NCI-H526 (cell line): ENCODE measurements around the gene ATG16L2.

Source experiments
- DNase-seq, 2 experiments: peaks; one replicate each; lab custom pipeline; 2025; lab: John Stamatoyannopoulos, UW

Gene ATG16L2

GRCh38 chr11:72814286-72815109 is at the start of gene ATG16L2:
ATG16L2 (plus strand) TSS chr11:72814411; CDS start chr11:72814446, 35 bp downstream.
- peak; percentile 82 to 96 for DNase-seq

DNA sequence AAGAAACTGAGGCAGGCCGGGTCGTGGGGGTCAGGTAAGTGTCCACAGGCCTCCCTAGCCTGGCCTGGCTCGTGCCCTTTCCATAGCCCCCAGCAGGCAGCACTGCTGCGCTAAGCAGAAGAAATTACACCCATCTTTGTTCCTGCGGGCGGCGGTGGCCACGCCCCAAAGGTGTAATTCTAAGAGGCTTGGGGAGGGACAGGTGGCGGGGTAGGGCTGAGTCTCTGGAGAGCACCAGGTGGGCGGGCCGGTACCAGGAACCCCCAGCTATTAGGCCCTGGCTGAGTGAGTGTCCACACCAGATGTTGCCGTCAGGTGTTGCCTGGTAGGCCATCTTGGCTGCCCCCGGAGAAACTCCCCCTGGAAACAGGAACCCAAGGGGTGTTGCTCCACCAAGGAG is 49.7 kb upstream of the ATG16L2 start:
- DNase-seq: peak; percentile 78 to 93

GRCh38 chr11:72766152-72766902 is 47.9 kb upstream of the ATG16L2 start:
- peak in 1 of 2 experiments; percentile 80 for DNase-seq

DNA sequence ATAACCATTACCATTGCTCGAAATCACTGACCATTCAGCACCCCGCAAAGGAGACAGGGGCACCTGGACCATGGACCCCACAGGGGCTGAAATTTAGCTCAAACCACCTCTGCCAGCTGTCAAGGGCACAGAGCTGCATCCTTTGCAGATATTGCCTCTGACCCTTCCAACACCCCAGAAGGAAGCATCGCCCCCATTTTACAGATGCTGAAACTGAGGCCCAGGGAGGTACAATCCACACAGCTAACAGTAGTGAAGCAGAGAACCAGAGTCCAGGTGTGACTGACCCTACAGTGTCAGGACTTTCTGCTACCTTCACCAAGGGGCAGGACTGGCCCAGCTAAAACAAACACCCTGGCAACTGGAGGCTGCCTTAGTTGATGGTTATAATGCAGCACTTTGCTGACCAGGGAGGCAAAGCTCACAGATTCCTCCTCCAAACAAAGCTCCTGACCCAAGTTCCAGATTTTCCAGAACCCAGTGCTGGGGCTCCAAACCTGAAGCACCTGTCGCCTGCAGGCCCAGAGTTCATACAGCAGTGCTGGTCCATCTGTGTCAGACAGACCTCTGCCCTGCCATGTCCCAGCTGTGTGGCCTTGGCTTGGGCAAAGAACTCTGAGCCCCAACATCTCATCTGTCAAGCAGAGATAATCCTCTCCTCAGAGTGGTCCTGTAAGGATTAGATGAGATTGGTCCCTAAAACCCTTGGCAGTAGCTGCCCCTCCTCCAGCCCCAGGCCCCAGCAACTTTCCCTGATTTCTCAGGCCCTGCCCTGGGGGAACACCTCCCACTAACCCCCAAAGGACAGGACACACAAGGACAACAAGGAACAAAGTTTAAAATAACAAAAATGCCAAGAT is 46.8 kb upstream of the ATG16L2 start:
- no peak for DNase-seq

DNA sequence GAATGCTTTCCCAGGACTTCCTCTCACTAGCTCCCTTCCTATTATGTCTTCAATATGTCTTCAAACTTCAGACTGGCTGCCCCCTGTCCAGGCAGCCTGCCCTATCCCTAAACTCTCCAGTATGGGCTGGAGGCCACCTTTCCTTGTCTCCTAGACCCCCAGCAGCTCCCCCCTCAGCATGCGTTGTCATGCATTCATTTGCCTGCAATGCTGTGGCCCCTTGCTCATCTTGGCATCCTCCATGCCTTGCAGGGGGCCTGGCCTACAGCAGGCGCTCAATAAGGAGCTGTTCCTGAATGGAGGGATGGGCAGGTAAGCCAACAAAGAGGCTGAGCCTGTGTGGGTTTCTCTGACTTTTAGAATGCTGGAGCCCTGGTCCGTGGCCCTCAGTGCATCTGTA is 45.6 kb upstream of the ATG16L2 start:
- DNase-seq: no peak

DNA sequence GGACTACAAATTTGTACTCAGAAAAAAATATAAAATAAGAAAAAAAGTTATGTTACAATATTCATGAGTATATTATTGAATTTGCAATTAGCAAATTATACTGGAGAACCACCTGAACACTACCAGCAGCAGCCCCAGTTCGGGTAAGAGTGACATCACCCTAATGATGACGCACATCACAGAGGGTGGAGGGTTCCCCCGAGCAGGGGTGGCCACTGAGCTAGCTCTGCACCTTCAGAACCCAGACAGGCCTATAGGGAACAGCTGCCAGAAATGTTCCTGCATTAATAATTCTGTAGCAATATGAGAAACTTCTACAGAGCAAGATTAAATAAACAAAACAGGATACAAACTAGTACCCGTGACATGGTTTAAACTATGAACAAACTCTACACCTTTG is 44.5 kb upstream of the ATG16L2 start:
- DNase-seq: no peak

DNA sequence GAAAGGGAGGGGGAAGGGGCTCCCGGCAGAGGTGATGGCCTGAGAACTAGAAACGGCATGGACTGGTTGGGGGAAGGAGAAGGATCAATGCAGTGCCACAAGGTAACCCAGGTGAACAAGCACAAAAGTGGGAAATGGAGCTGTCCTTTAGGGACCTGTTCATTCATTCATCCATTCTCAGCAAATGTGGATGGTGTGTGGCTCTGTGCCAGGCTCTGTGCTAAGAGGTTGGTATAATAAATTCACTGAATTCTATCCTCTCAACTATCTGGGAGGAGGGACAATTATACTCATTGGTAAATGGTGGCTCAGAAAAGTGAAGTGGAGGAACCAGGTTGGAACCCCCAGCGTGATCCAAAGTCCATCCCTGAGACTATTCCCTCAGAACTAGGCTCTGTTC is 43.4 kb upstream of the ATG16L2 start:
- no peak for DNase-seq

DNA sequence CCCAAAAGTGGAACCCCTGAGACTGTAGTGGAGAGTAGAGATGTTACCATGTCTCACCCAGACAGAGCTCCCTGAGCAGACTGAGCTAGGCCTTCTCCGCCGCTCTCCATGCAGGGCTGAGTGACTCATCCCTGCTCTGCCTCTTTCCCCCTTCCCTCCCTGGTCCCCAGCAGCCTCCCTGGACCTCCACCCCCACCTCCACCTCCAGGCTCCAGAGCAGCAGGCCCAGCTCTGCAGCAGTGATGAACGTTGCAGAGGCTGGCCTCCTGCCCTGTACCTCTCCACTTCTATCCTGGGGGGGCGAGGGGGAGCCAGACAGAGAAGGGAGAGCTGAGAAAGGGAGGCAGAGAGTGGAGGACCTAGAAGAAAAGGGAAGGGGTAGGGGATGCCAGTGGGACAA is 42.7 kb upstream of the ATG16L2 start:
- no peak for DNase-seq

DNA sequence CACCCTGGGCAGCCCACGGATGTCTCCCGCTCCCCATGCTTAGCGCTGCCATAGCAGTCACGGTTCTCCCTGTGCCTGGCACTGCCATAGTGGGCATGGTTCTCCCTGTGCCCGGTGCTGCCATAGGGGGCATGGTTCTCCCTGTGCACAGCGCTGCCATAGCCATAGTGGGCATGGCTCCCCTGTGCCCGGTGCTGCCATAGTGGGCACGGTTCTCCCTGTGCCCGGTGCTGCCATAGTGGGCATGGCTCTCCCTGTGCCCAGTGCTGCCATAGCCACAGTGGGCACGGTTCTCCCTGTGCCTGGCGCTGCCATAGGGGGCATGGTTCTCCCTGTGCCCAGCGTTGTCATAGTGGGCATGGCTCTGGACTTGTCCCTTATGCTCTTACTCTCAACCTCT is 42.2 kb upstream of the ATG16L2 start:
- no peak for DNase-seq

DNA sequence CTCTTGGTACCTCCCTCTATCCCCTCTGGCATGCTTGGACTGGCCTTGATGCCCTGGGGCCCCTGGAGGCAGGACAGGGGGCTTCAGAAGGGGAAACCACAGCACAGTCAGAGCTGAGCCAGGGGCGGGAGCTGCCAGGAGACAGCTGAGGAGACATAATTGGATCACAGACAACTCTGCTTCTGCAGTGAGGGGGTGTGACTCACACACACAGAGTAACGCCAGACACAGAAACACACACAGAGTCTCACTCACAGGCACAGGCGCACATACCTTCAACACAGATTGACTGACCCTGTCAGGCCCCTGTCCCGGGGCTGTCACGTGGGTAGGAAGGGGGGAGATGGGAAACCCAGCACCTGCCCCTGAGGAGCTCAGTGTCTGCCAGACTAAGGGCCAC is 40.9 kb upstream of the ATG16L2 start:
- DNase-seq: no peak

- DNase-seq: no peak
These were observed 40.5 kb upstream of the ATG16L2 start for GRCh38 chr11:72773696-72774095.

DNA sequence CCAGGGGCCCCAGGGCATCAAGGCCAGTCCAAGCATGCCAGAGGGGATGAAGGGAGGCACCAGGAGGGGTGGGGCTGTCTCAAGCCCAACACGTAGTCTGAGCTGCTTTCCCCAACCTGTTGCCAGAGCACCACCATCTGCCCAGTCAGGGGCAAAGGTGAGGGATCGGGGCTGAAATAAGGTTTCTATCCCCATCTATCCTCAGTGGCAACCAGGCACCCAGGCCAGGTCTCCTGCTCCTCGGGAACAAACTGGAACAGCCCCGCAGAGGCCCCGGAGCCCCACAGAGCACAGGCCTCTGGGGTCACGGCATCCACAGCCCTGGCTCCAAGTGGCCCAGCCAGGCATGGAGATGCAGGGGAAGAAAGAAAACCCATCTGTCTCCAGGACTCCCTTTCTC is 39.7 kb upstream of the ATG16L2 start:
- no peak for DNase-seq

DNA sequence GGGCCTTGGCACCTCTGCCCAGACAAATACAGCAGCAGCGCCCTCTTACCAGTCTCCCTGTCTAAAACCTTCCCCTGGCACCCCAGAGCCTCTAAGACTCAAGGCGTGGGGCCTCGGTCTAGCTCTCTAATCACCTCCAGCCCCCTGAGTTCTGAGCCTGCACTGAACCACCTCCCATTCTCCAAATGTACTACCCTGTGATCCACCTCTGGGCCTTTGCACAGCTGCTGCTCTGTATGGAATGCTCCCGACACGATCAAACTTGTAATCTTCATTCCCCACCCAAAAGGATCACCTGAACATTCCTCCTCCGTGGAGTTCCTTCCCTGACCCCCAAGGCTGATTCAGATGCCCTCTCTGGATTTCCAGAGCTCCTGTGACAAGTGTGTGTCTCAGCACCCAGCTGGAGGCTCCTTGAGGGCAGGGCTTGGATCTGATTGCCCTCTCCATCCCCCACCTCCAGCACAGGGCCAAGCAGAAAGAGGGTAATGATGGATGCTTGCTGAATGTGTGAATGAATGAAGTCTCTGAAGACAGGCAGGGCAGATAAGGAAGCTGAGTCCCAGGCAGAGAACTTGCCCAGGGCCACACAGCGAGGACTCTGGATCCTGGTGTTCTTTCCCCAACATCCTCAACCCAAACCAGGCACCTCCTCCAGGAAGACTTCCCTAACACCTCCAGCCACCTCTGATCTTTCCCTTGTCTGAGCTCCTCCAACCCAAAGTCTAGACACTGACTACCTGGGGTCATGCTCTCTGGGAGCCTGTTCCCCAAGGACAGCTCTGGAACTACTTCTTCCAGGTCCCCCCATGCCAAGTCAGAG is 38.7 kb upstream of the ATG16L2 start:
- no peak for DNase-seq

DNA sequence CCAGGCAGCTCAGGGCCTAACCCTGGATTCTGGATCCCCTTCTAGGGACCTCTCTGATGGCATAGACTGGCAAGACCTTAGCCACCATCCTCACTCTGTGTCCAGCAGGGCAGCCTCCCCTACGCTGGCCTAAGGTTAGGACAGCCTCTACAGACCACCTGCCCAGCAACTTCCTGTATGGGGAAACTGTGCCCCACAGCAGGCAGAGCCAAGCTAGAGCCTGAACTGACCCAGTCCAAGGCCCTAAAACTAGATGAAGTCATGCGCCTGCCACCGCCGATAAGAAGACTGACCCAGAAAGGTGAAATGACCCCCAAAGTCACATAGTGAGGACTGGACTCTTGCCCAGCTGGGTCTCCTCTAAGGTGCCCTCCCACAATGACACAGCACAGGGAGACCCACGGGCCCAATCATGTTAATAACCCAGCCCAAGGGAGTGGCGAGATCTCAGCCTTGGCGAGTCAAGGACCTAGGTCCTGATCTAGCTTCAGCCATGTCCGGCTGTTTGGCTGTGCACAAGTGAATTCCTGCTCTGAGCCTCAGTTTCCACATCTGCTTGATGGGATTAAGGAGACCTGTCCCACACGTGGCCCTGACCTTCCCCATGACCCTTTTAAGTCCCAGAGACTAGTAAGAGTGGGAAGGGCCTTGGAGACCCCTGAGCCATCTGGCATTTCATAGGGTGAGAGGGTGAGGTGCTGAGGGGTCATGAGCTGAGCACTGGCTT is 37.9 kb upstream of the ATG16L2 start:
- DNase-seq: no peak

- no peak for DNase-seq
These were observed 37.1 kb upstream of the ATG16L2 start for GRCh38 chr11:72776844-72777754.

DNA sequence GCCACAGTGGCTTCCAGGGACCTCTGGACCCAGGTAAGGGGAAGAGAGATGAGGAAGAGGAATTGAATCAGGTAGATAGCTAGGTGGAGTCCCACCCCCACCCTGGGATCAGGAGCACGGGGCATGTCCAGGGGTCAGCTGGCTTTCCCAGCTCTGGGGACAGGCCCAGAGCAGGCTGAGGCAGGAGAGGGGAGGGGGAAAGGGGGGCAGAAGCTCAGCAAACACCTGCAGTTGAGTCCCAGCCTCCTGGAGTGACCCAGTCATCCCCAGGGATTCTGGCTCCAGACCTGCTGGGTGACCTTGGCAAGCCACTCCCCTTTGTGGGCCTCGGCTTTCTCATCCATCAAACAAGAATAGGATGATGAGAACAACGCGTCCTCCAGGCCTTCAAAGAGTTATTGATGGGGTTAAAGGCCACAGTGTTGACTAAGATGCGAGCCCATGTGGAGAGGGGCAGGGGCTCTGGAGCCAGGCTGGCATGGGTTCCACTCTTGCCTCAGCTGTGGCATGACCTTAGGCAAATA is 36.4 kb upstream of the ATG16L2 start:
- peak in 1 of 2 experiments; percentile 68 for DNase-seq

DNA sequence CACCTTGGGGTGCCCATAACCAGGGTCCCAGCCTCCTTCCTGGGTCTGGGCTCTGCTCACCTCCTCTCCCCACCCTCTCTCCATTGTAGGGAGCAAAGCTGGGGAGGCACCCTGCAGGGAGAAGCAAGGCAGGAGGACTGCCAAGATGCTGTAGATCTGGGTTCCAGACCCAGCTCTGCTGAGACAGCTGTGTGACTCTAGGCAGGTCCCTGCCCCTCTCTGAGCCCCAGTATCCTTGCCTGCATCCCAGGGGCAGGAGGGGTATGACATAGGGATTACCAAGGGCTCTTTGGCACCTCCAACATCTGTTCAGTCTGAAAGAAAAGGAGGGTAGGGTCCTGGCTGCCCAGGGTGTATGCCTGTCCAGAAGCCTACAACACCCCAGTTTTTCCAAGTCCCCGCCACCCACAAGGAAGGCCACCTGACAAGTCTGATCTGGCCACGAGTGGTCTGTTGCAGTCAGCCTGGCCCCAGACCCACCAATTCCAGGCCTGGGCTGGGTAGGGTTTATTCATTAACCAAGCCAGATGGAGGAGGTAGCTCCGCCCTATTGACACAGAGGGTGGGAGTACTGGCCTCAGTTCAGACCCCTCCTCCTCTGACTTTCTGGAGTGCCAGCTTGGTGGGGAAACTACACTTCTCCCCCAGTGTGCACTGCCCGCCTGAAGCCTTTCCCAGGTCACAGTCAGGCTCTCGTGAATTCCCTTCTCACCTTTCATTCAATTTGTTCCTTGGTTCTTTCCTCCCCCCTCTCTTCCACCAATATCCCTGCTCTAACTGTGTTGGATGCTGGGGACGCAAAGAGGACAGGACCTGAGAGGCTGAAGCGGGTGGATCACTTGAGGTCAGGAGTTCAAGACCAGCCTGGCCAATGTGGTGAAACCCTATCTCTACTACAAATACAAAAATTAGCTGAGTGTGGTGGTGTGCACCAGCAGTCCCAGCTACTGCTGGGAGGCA is 35.4 kb upstream of the ATG16L2 start:
- peak in 1 of 2 experiments; percentile 52 for DNase-seq

- no peak for DNase-seq
These were observed 34.6 kb upstream of the ATG16L2 start for GRCh38 chr11:72779495-72780128.
